H1 (cell line): ENCODE results near the gene SERPINB5. TPM values are rescaled to one million over a fixed set of nuclear protein-coding genes. Genes with fewer than 3 reads are reported as not detected.

Experiments used
- CTCF ChIA-PET: fragments of 300-600 bp; sonication (Branson Sonifier 250); formaldehyde crosslinking; loops from one replicate; lab custom pipeline; 2021; ENCODE audit not compliant: partially characterized antibody; lab: Charles Lee
- POLR2A ChIA-PET: fragments of 300-600 bp; sonication (Branson Sonifier 250); formaldehyde crosslinking; loops from one replicate; lab custom pipeline; 2021; ENCODE audit warnings: inconsistent platforms; ENCODE audit not compliant: partially characterized antibody; lab: Charles Lee
- DNase-seq, 2 experiments: peaks; one replicate each; pipeline versions ENCODE4 v3.0.0 to v3.0.0-alpha.2; 2010 to 2022; ENCODE audit warnings: low spot score in 2 of 2, low read depth in 1 of 2, mixed read lengths in 1 of 2
- FAIRE-seq: peaks from 2 replicates; lab custom pipeline; 2011; peaks lifted over from hg19 to GRCh38; lab: Jason Lieb, UNC
- H2AFZ ChIP-seq: 2 replicates; pipeline ENCODE4 v1.8.1; 2012; ENCODE audit warnings: low read length, inconsistent platforms
- H2AK5ac ChIP-seq: 2 replicates; pipeline ENCODE4 v1.6.1; 2013; ENCODE audit warnings: low read depth, low read length
- H2BK120ac ChIP-seq: replicated peaks from 2 replicates; pipeline ENCODE3; 2013; ENCODE audit warnings: low read depth, low read length, inconsistent platforms
- H2BK12ac ChIP-seq: 2 replicates; pipeline ENCODE4 v1.6.1; 2013; ENCODE audit warnings: low read depth, low read length
- H2BK15ac ChIP-seq: 2 replicates; pipeline ENCODE4 v1.6.1; 2013; ENCODE audit warnings: low read length
- H2BK20ac ChIP-seq: 2 replicates; pipeline ENCODE4 v1.6.1; 2013; ENCODE audit warnings: low read length
- H2BK5ac ChIP-seq: 2 replicates; pipeline ENCODE4 v1.6.1; 2013; ENCODE audit warnings: low read depth, low read length
- H3K14ac ChIP-seq: 2 replicates; pipeline ENCODE4 v1.6.1; 2013; ENCODE audit warnings: inconsistent platforms; ENCODE audit not compliant: insufficient read length
- H3K18ac ChIP-seq: 2 replicates; pipeline ENCODE4 v1.6.1; 2013; ENCODE audit warnings: low read length; ENCODE audit errors: extremely low read depth
- H3K23ac ChIP-seq: 2 replicates; pipeline ENCODE4 v1.6.1; 2013; ENCODE audit warnings: inconsistent platforms; ENCODE audit not compliant: insufficient read length
- H3K23me2 ChIP-seq: 2 replicates; pipeline ENCODE4 v1.6.1; 2013; ENCODE audit warnings: low read depth, low read length
- H3K27ac ChIP-seq: 2 replicates; pipeline ENCODE4 v1.6.1; 2011; ENCODE audit warnings: low read depth, low read length, inconsistent platforms
- H3K27me3 ChIP-seq, 4 experiments: replicated peaks in 1 of 4; 1 replicate in 1 of 4; 2 replicates in 3 of 4; pipeline versions ENCODE4 v1.6.1 to v1.8.1; 2011 to 2013; ENCODE audit warnings: low read length in 3 of 4, mild to moderate bottlenecking in 3 of 4, inconsistent platforms in 2 of 4, mixed read lengths in 2 of 4, moderate library complexity in 1 of 4; ENCODE audit not compliant: control insufficient read depth in 3 of 4, insufficient read depth in 3 of 4; ENCODE audit errors: extremely low read depth in 1 of 4
- H3K36me3 ChIP-seq, 4 experiments: 2 replicates each; pipeline versions ENCODE4 v1.6.1 to v1.8.1; 2011 to 2013; ENCODE audit warnings: mild to moderate bottlenecking in 4 of 4, low read length in 3 of 4, moderate library complexity in 2 of 4, control low read depth in 1 of 4, inconsistent platforms in 1 of 4; ENCODE audit not compliant: insufficient read depth in 4 of 4, control insufficient read depth in 2 of 4
- H3K4ac ChIP-seq: replicated peaks from 2 replicates; pipeline ENCODE3; 2013; ENCODE audit warnings: low read length, low read depth, mixed read lengths, inconsistent platforms; ENCODE audit not compliant: insufficient read length
- H3K4me1 ChIP-seq, 4 experiments: replicated peaks in 1 of 4; 1 replicate in 1 of 4; 2 replicates in 3 of 4; pipeline versions ENCODE4 v1.6.1 to v1.8.1; 2011 to 2013; ENCODE audit warnings: low read length in 3 of 4, inconsistent platforms in 2 of 4, mixed read lengths in 1 of 4; ENCODE audit not compliant: insufficient read depth in 4 of 4, control insufficient read depth in 3 of 4
- H3K4me2 ChIP-seq, 2 experiments: 2 replicates each; pipeline versions ENCODE4 v1.6.1 to v1.8.1; 2011 to 2013; ENCODE audit warnings: low read depth in 2 of 2, low read length in 2 of 2, control low read depth in 1 of 2, inconsistent platforms in 1 of 2, mild to moderate bottlenecking in 1 of 2; ENCODE audit not compliant: insufficient read depth in 1 of 2
- H3K4me3 ChIP-seq, 4 experiments: fragments of 200-600, 300-600 bp in 1 of 4; sonication (generic), shearing (Covaris generic), sonication (Bioruptor Twin) in 1 of 4; 2 replicates each; pipeline versions ENCODE4 v1.5.1 to v1.8.1; 2011 to 2016; ENCODE audit warnings: low read length in 4 of 4, low read depth in 3 of 4, control low read depth in 2 of 4, inconsistent platforms in 2 of 4, mild to moderate bottlenecking in 2 of 4, mixed read lengths in 1 of 4, moderate library complexity in 1 of 4; ENCODE audit not compliant: insufficient read depth in 2 of 4; ENCODE audit errors: extremely low read depth in 1 of 4
- H3K56ac ChIP-seq: replicated peaks from 2 replicates; pipeline ENCODE3; 2013; ENCODE audit warnings: low read depth, mild to moderate bottlenecking, mixed read lengths, low read length, inconsistent platforms; ENCODE audit not compliant: insufficient read length
- H3K79me1 ChIP-seq: 2 replicates; pipeline ENCODE4 v1.6.1; 2013; ENCODE audit warnings: low read depth, low read length, control low read depth
- H3K79me2 ChIP-seq, 2 experiments: 2 replicates each; pipeline versions ENCODE4 v1.6.1 to v1.8.1; 2012 to 2013; ENCODE audit warnings: low read length in 2 of 2, mild to moderate bottlenecking in 2 of 2, inconsistent platforms in 1 of 2; ENCODE audit not compliant: insufficient read depth in 2 of 2, control insufficient read depth in 1 of 2
- H3K9ac ChIP-seq, 4 experiments: replicated peaks in 1 of 4; 1 replicate in 1 of 4; 2 replicates in 3 of 4; pipeline versions ENCODE4 v1.6.1 to v1.8.1; 2011 to 2013; ENCODE audit warnings: low read depth in 3 of 4, low read length in 3 of 4, control low read depth in 2 of 4, mild to moderate bottlenecking in 2 of 4, moderate library complexity in 2 of 4, inconsistent platforms in 1 of 4; ENCODE audit errors: extremely low read depth in 1 of 4
- H3K9me3 ChIP-seq, 2 experiments: 2 replicates each; pipeline versions ENCODE4 v1.6.1 to v1.8.1; 2012 to 2013; ENCODE audit warnings: mild to moderate bottlenecking in 2 of 2, moderate library complexity in 2 of 2, control low read depth in 1 of 2, inconsistent platforms in 1 of 2, low read depth in 1 of 2, low read length in 1 of 2, mixed read lengths in 1 of 2; ENCODE audit not compliant: insufficient read depth in 2 of 2
- H4K20me1 ChIP-seq, 2 experiments: replicated peaks in 1 of 2; 2 replicates each; pipeline versions ENCODE3 to v1.8.1; 2011 to 2013; ENCODE audit warnings: inconsistent platforms in 2 of 2, low read length in 2 of 2, mild to moderate bottlenecking in 1 of 2; ENCODE audit not compliant: insufficient read depth in 2 of 2, control insufficient read depth in 1 of 2
- H4K5ac ChIP-seq: 2 replicates; pipeline ENCODE4 v1.6.1; 2013; ENCODE audit warnings: low read length, low read depth, mixed read lengths, inconsistent platforms; ENCODE audit not compliant: insufficient read length
- H4K8ac ChIP-seq: 2 replicates; pipeline ENCODE4 v1.8.0; 2013; ENCODE audit warnings: mild to moderate bottlenecking, moderate library complexity, low read length, inconsistent platforms; ENCODE audit not compliant: insufficient read depth; ENCODE audit errors: extremely low read depth
- H4K91ac ChIP-seq: replicated peaks from 2 replicates; pipeline ENCODE3; 2013; ENCODE audit warnings: low read length, mixed read lengths, inconsistent platforms; ENCODE audit not compliant: insufficient read length
- CBX8 ChIP-seq: fragments of 300-800, 300-1000 bp; sonication (generic); IDR thresholded peaks from 2 replicates; pipeline ENCODE4 v1.7.1; 2016; ENCODE audit warnings: low read depth, low read length, borderline replicate concordance
- GTF2F1 ChIP-seq: IDR thresholded peaks from 2 replicates; pipeline ENCODE4 v1.6.1; 2012; ENCODE audit warnings: low read depth, low read length, improper control_type of control experiment, borderline replicate concordance
- MAFK ChIP-seq: IDR thresholded peaks from 2 replicates; pipeline ENCODE4 v1.6.1; 2012; ENCODE audit warnings: low read depth, mild to moderate bottlenecking, improper control_type of control experiment, low read length
- SAP30 ChIP-seq: fragments of 300-600 bp; sonication (generic); IDR thresholded peaks from 2 replicates; pipeline ENCODE4 v1.7.1; 2012; ENCODE audit warnings: low read length, moderate library complexity, mild to moderate bottlenecking, inconsistent platforms; ENCODE audit not compliant: insufficient read depth, insufficient replicate concordance
- SIN3A ChIP-seq, 2 experiments: IDR thresholded peaks in 1 of 2; conservative IDR thresholded peaks in 1 of 2; 2 replicates each; pipeline ENCODE4 v1.6.1; 2011 to 2012; ENCODE audit warnings: low read length in 2 of 2, improper control_type of control experiment in 1 of 2, low read depth in 1 of 2, mild to moderate bottlenecking in 1 of 2
- SP4 ChIP-seq: IDR thresholded peaks from 2 replicates; pipeline ENCODE4 v1.6.1; 2012; ENCODE audit warnings: low read length, inconsistent platforms
- WGBS, 2 experiments: shearing (Covaris generic) in 1 of 2; methylation state at CpG; one replicate each; pipeline versions ENCODE4 v1.1.6 to v1.1.7; 2013 to 2015; ENCODE audit warnings: low lambda C conversion rate in 2 of 2, mixed read lengths in 2 of 2, inconsistent platforms in 1 of 2, low coverage in 1 of 2, missing lambda C conversion rate in 1 of 2; ENCODE audit not compliant: insufficient replicate concordance in 2 of 2, insufficient coverage in 1 of 2, insufficient read length in 1 of 2; ENCODE audit errors: extremely low coverage in 1 of 2, missing lambda C conversion rate in 1 of 2; 5-methylcytosine and 5-hydroxymethylcytosine counted together
- polyA plus RNA-seq, 7 experiments: library from polyadenylated mRNA; depleted of rRNA in 3 of 7; stranded (reverse) in 5 of 7; unstranded in 2 of 7; fragments of >200 nt in 5 of 7; fragments of 200-250 nt in 2 of 7; gene quantifications; 1 replicate in 5 of 7; 2 replicates in 1 of 7; 4 replicates in 1 of 7; pipeline versions ENCODE4 v1.2.1 to v1.2.3, GENCODE V29; 2011 to 2013; ENCODE audit warnings: missing spikeins in 2 of 7, mixed read lengths in 2 of 7
- total RNA-seq: library from RNA; stranded (reverse); fragmentation: NEBNext Ultra II Directional; extraction: Animal tissue kit (Norgen Biotek cat#: 25700); gene quantifications from 2 replicates; pipeline ENCODE4 v1.2.1, GENCODE V29; 2021

SERPINB5 gene
- total and polyA plus RNA-seq, 2 of the 8 experiments (the other 6 are each of a cell fraction or from before 2014, with no cell fraction given), result 0.03 TPM; not detected in 1

DNA sequence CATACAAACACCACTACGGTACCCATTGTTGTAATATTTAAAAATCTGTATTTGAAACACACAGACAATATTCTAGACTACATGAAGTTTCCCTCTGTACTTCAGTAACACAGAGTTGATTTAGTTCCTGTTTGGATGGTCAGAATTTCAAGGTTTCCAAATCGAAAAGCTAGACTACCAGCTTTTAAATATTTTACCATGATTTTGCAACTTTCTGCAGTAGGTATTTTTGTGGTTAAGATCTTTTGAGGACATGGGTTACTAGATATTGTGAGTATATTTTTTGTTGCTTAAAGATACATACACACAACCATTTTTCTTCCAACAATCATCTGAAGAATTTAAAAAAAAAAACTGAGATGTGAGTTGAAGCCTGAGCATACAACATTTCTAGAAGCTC lies 10.9 kb downstream of the SERPINB5 start:
- Histone ChIP-seq H3K4ac (no peak overlapping the region), H2AK5ac (no peak overlapping the region), H3K79me2 (no peaks in the 10 kb centered on the region), H2BK120ac (no peak overlapping the region), H2BK5ac (no peak overlapping the region), H4K91ac (no peak overlapping the region), H3K79me1 (no peaks in the 10 kb centered on the region), H3K23ac (no peak overlapping the region), H3K27me3 (no peaks in the 10 kb centered on the region), H3K36me3 (no peaks in the 10 kb centered on the region), H4K20me1 (no peaks in the 10 kb centered on the region), H3K4me2 (no peak overlapping the region), H2BK15ac (no peak overlapping the region), H2BK20ac (no peak overlapping the region), H3K18ac (no peak overlapping the region), H3K14ac (no peak overlapping the region), H2AFZ (no peak overlapping the region), H3K9ac (no peak overlapping the region), H3K9me3 (no peaks in the 10 kb centered on the region), H3K56ac (no peak overlapping the region), H3K4me1 (no peaks in the 10 kb centered on the region), H3K4me3 (no peak overlapping the region), H4K5ac (no peak overlapping the region), H2BK12ac (no peak overlapping the region), H4K8ac (no peak overlapping the region), H3K27ac (no peak overlapping the region), H3K23me2 (no peaks in the 10 kb centered on the region)
- ChIA-PET CTCF (interaction anchor here (0.6 to 1.9 kb wide), 6 partner anchors 12 to 343 kb away, joined by 3 to 10 read pairs (median 4); no protein-coding TSS in a partner anchor), POLR2A (no interaction called here)
- DNase-seq, result no peak
- TF ChIP-seq SIN3A (conservative IDR thresholded peaks at IDR 0.05 in 1 of 2, IDR thresholded peaks at IDR 0.05 in 1 of 2; ENCODE audit: low read depth in 1 of 2, low read length in 2 of 2) (no peak), SAP30 (no peak), SP4 (no peak), GTF2F1 (no peak), CBX8 (no peak), MAFK (no peak)
- FAIRE-seq, result no peak
- WGBS, 2 experiments, result 93% methylated on average over 2 of the region's 2 CpGs; no CpG with 5 or more reads in 1 of the 2 experiments
